Lower lobe of right lung (tissue), 2 donors: Measurements from ENCODE around the gene CUX1. TPM values are rescaled to one million over a fixed set of nuclear protein-coding genes. Genes with fewer than 3 reads are reported as not detected.
A peak's percentile ranks its signal among the peaks of the same experiment; 100 is the strongest.

Experiments
- ATAC-seq, 2 donors: fragments of 200-7000 bp; cut with Tn5 transposase; one replicate each; pipeline ENCODE4 v1.9.1; 2020 to 2022; ENCODE audit warnings: mild to moderate bottlenecking in 2 of 2, moderate library complexity in 2 of 2
- DNase-seq: peaks from one replicate; pipeline ENCODE4 v3.0.0-alpha.2; 2020
- H3K27ac ChIP-seq: fragments of 200-600 bp; one replicate; pipeline ENCODE4 v1.8.0; 2022
- H3K27me3 ChIP-seq: fragments of 200-600 bp; one replicate; pipeline ENCODE4 v1.8.0; 2022; ENCODE audit warnings: low read depth
- H3K36me3 ChIP-seq: fragments of 200-600 bp; one replicate; pipeline ENCODE4 v1.8.0; 2022; ENCODE audit warnings: mild to moderate bottlenecking
- H3K4me1 ChIP-seq: fragments of 200-600 bp; one replicate; pipeline ENCODE4 v1.8.0; 2022
- H3K4me3 ChIP-seq: fragments of 200-600 bp; one replicate; pipeline ENCODE4 v1.8.0; 2022; ENCODE audit warnings: mild to moderate bottlenecking
- H3K9me3 ChIP-seq: fragments of 200-600 bp; one replicate; pipeline ENCODE4 v1.8.0; 2022
- intact Hi-C: fragments of 100-400 bp; cut with DNase I; formaldehyde crosslinking; loops from one replicate; pipeline ENCODE4 v1.11.0; 2022
- total RNA-seq: library from RNA; stranded (reverse); fragmentation: NEBNext Ultra II Directional; extraction: Animal tissue kit (Norgen Biotek cat#: 25700); gene quantifications from one replicate; pipeline ENCODE4 v1.2.1, GENCODE V29; 2021
- TF ChIP-seq, protein P1 (sequence below): fragments of 200-600 bp; IDR thresholded peaks from one replicate; pipeline ENCODE4 v1.8.0; 2022; ENCODE audit warnings: antibody characterized with exemption, mild to moderate bottlenecking
- donor health status: DM: no; HTN: yes; CAD: no; lungs with severe emphysema.

The CUX1 gene
- total RNA-seq, 1 donor from 2014 or later: 118 TPM

DNA sequence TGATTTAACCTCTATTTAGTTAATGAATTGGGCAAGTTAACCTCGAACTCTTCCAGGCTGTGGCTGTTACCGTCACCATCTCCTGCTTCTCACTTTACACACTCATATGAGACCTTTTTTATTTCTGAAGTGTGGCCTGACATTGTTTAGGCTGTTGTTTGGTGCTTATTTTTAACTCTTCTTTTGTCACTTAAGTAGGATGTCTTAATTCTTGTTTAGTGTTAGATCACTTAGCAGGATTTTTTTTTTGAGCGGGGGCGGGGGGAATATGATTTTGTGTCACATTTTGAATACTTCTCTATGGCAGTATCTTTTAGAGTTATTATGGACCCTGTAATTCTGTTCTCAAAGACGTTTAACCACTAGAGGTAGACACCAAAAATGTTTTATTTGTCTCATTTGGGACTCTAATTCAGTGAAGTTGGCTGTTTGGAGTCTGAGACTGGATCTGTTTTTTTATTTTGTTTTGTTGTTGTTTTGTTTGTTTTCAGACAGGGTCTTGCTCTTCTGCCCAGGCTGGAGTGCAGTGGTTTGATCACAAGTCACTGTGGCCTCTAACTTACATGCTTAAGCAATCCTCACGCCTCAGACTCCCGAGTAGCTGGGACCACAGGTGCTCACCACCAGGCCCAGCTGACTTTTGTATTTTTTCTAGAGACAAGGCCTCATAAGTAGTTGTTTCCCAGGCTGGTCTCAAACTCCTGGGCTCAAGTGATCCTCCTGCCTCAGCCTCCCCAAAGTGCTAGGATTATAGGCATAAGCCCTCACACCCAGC is 73.5 kb downstream of the CUX1 start:
- Histone ChIP-seq H3K9me3 (no peaks in the 10 kb centered on the region), H3K36me3 (no peaks in the 10 kb centered on the region), H3K27me3 (no peaks in the 10 kb centered on the region), H3K27ac (no peak overlapping the region), H3K4me3 (no peak overlapping the region), H3K4me1 (peaks cover 21% of the 10 kb centered on the region)
- no peak for DNase-seq
- intact Hi-C loops: no loop called here
- TF ChIP-seq, protein P1, sequence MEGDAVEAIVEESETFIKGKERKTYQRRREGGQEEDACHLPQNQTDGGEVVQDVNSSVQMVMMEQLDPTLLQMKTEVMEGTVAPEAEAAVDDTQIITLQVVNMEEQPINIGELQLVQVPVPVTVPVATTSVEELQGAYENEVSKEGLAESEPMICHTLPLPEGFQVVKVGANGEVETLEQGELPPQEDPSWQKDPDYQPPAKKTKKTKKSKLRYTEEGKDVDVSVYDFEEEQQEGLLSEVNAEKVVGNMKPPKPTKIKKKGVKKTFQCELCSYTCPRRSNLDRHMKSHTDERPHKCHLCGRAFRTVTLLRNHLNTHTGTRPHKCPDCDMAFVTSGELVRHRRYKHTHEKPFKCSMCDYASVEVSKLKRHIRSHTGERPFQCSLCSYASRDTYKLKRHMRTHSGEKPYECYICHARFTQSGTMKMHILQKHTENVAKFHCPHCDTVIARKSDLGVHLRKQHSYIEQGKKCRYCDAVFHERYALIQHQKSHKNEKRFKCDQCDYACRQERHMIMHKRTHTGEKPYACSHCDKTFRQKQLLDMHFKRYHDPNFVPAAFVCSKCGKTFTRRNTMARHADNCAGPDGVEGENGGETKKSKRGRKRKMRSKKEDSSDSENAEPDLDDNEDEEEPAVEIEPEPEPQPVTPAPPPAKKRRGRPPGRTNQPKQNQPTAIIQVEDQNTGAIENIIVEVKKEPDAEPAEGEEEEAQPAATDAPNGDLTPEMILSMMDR: no peak
- no peak for ATAC-seq

DNA sequence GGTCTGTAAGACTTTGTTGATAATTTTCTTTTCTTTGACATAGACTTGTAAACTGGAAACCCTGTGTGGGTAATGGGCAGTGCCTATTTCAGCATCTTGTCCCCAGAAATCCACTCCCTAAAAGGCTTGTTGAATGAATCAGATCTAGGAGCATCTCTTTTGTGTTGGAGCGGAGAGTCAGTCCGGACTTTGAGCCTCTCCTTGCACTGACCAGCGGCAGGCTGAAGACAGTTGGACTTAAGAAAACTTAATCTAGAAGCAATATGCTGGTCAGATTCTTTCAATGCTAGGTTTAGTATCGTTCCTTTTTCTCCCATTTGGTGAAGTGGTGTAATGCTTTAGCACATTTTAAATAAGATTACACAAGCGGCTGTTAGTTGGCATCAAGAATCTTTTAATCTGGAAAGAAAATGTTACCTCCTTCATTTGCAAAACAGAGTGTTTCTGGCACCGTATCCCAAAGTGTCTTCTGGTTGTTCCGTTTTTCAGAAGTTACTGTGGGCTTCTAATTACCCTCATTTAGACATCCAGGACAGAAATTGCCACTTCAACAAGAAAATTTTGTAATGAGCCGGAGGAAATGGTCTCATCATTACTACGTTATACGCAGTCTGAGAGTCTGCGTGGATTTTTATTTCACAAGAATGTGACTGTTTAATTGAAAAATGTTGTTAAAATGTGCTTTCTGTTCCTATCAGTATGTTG is 74.7 kb downstream of the CUX1 start:
- Histone ChIP-seq H3K36me3 (no peaks in the 10 kb centered on the region), H3K27me3 (no peaks in the 10 kb centered on the region), H3K4me1 (peaks cover 15% of the 10 kb centered on the region), H3K9me3 (no peaks in the 10 kb centered on the region), H3K4me3 (no peak overlapping the region), H3K27ac (no peak overlapping the region)
- DNase-seq (peak; percentile 30), ATAC-seq (peak; percentile 53 to 58)
- TF ChIP-seq, protein P1: no peak
- intact Hi-C loops: no loop called here

GRCh38 chr7:101893341-101894082 is 76.1 kb downstream of the CUX1 start:
- intact Hi-C loops: no loop called here
- DNase-seq (no peak), ATAC-seq (no peak)
- no peak overlapping the region for H3K27ac ChIP-seq
- no peaks in the 10 kb centered on the region for H3K27me3 ChIP-seq
- peaks cover 24% of the 10 kb centered on the region for H3K4me1 ChIP-seq
- H3K36me3 ChIP-seq: no peaks in the 10 kb centered on the region
- H3K9me3 ChIP-seq: no peaks in the 10 kb centered on the region
- H3K4me3 ChIP-seq: no peak overlapping the region
- TF ChIP-seq, protein P1: no peak

DNA sequence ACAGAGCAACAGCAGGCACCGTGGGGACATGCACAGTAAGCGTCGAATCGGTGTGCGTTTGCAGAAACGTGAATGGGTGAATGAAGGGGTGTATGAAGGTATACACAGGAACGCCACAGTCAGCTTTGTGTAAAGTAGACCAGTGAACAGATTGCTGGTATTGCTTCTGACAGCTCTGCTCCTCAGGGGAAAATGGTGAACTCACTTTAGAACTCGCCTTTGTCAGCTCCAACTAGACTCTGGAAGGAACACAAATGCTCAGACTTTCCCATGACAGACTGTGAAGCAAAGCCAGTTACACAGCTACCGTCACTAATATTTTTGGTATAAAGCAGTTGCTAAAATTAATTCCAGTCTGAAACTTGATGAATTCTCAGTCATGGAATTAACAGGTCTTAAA is 78.9 kb downstream of the CUX1 start:
- no peaks in the 10 kb centered on the region for H3K9me3 ChIP-seq
- no peak overlapping the region for H3K4me3 ChIP-seq
- no peak for ATAC-seq
- H3K27me3 ChIP-seq: no peaks in the 10 kb centered on the region
- H3K27ac ChIP-seq: no peak overlapping the region
- DNase-seq: no peak
- TF ChIP-seq, protein P1: no peak
- intact Hi-C loops: no loop called here
- no peaks in the 10 kb centered on the region for H3K36me3 ChIP-seq
- H3K4me1 ChIP-seq: peaks cover 30% of the 10 kb centered on the region

DNA sequence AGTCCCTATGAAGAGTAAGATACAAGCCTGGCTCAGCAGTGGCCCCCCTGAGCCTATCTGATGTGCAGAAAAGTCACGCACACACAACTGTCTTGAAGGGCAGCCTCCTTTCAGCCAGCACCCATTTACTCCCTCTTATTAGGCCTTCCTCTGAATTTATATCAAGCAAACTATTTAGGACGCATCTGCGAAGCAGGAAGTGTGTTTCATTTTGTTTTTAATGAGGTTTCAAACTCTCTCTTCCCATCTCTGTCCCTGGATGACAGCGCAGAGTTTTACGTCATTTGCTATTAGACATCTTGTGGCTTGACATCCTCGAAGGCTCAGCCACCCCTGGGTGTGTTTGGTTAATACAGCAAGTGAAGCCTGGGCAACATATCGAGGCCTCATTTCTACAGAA is 79.5 kb downstream of the CUX1 start:
- H3K36me3 ChIP-seq: no peaks in the 10 kb centered on the region
- H3K27ac ChIP-seq: no peak overlapping the region
- intact Hi-C loops: no loop called here

More for the DNA sequence above, 79.5 kb downstream of the CUX1 start:
- ATAC-seq: no peak
- Histone ChIP-seq H3K9me3 (no peaks in the 10 kb centered on the region), H3K4me3 (no peak overlapping the region), H3K27me3 (no peaks in the 10 kb centered on the region), H3K4me1 (peaks cover 28% of the 10 kb centered on the region)
- no peak for DNase-seq
- TF ChIP-seq, protein P1: no peak
